Endothelial cell of hepatic sinusoid (primary cell): Measurements from ENCODE around the gene GFPT2.

ENCODE experiments used
- in situ Hi-C: cut with HindIII; loops from 2 replicates; pipeline ENCODE4 v1.10.0; 2017; ENCODE audit warnings: low sequenced_read_pairs

GFPT2 gene

GRCh38 chr5:180353980-180354452, 880 bp upstream of the GFPT2 start:
- in situ Hi-C loops: no loop called here

DNA sequence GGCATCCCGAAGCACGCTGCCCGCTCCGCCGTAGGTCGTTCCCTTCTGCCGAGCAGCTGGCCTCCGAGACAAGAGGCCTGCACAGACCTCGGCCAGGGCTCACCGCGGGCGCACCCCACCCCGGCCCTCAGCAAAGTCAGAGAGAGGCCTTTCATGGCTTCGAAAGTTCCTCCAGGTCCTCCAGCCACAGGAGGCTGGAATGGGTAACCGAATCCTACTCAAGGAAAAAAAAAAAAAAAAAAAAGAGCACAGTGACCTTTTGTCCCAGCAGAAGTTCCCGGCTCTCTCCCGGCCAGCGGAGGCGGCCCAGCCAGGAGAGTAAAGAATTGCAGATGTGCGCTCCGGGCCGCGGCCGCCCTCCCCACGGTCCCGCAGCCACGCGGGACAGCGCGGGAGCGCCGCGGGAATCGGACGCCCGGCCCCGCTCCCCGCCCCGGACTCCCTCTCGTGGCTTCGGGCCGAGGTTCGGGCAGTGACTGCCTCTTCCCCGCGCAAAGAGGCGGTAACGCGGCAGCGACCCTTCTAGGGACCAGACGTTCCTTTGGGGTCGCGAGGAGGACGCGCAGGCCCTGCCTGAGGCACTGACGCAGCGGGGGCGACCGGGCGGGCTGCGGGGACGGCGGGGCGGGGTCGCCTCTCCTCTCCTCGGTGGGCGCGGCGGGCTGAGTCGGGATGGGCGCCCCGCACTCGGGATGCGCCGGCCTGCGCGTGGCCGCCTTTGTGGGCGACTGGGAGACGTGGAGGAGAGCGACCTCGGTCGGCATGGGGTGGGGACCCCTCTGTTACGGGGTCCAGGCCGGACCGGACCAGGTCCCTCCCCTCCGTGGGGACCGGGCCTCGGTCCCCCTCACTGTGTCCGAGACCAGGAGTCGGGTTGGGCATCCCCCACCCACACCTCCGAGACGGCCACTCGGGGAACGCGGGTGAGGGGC, 754 bp downstream of the GFPT2 start:
- in situ Hi-C loops: no loop called here

DNA sequence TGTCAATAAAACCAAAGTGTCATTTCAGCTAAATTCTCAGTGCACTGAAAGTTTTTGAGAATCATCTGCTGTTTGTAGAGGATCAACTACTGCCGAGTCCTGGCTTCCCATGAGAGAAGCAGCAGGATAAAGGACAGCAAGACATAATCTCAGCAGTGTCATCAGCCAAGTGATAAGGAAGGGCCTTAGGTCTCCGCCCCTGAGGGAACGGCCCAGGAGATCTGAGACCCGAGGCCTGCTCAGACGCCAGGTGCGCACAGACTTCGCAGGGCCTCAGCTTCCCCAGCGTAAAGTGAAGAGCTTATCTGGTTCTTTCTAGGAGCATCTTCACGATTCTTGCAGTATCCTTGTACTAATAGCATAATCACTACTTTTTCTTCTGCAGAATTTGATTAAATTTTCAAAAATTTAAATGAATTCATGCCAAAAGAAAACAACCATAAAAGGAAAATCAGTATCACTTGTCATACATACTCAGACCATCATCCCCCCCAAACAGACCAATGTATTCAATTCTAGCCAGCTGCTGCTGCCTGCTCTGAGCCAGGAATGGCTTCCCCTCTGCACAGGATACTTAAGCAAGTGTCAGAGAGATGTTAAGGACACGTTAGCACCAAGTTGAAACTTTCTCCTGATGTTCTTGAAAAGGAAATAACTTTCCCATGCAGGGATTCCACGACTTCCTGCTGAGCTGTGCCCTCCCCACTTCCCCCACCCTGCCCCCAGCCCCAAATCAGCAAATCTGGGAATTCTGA, 2.2 kb downstream of the GFPT2 start:
- in situ Hi-C loops: no loop called here

- in situ Hi-C loops: no loop called here
Observed at GRCh38 chr5:180350296-180350695, 2.8 kb downstream of the GFPT2 start.

GRCh38 chr5:180349391-180349790, 3.7 kb downstream of the GFPT2 start:
- in situ Hi-C loops: no loop called here

DNA sequence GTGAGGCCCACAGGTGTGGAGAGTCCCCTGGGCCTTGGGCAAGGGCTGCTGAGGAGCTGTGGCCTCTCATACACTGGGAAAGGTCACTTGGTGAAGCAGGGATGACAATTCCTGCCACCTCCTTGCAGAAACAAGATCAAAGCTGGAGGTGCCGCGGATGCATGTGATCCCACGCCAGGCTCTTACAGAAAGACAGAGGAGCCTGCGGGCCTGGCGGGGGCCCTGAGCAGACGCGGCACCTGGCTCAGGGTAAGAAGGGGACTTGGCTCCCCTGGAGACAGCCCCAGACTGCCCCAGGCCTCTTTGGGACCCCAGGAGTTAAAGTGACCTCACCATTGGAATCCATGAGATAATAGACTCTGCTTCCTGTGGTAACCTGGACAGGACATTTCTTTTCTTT, 4.8 kb downstream of the GFPT2 start:
- in situ Hi-C loops: no loop called here

- in situ Hi-C loops: no loop called here
Observed at GRCh38 chr5:180347702-180348101, 5.4 kb downstream of the GFPT2 start.

DNA sequence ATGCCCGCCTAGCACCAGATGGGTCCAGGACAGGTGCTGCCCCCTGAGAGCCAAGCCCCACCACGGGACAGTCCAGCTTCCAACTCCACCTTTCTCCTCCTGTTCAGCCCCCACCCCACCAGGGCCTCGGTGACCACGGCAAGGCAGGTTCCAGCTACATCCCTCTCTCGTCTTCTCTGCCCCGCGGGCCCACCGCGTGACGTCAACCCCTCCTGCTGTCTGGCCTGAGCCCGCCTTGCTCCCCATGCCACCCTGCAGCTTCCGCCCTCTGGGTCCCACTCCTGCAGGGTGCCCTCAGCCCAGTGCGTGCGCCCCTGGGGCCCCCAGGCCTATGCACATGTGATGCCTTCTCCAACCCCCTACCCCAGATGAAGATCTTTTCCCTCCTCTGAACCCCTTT, 6.8 kb downstream of the GFPT2 start:
- in situ Hi-C loops: no loop called here

DNA sequence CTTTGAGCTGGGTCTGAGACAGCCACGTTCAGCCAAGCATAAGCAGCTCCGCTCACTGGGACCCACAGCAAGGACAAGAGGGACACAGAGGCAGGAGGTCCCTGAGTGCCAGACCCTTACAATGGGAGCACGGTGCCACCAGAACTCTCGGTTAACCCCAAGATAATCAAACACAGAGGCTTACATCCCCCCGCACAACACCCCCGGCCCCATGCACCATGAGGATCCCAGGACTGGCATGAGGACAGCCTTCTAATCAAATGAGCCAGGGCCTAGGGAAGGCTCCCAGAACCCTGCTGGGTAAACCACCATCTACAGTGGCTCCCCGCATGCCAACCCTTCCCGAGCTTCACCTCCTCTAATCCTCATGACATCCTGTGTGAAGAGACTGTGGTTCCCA, 7.4 kb downstream of the GFPT2 start:
- in situ Hi-C loops: no loop called here

GRCh38 chr5:180345186-180345585, 8.0 kb downstream of the GFPT2 start:
- in situ Hi-C loops: no loop called here

GRCh38 chr5:180344696-180344999, 8.5 kb downstream of the GFPT2 start:
- in situ Hi-C loops: no loop called here

DNA sequence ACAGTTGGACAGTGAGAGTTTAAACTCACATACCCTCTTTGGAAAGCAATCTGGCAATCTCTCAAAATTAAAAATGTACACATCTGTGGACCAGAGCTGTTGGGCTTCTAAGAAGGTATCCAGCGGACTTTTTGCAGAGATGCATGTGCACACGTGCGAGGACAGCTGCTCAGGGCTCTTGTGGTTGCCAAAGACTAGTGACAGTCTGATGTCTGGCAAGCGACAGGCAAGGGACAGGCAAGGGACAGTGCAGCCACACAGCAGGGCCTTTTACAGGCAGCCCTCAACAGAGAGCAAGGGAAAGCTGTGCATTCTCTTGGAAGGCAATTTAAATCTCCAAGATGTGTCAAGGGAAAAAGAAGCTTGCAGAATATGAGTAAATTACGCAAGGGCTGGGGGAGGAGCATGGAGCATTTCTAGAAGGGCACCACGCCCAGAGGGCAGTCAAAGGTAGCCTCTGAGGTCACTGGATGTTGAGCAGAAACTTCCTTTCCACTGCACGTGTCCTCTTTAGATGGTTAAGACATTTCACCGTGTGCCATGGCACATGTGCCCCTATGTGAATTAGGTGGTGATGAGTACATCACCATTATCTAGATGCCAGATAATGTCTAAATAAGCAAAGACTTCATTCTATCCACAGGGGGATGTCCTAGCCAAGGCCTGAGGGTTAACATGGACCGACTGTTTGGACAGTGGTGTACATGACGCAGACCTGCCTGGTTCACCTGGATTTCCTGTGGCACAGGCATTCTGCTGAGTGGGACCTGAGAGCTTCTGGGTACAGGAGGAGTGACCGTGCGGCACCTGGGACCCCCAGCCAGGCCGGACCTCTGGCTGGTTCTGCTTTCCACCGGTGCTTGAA, 9.1 kb downstream of the GFPT2 start:
- in situ Hi-C loops: no loop called here

DNA sequence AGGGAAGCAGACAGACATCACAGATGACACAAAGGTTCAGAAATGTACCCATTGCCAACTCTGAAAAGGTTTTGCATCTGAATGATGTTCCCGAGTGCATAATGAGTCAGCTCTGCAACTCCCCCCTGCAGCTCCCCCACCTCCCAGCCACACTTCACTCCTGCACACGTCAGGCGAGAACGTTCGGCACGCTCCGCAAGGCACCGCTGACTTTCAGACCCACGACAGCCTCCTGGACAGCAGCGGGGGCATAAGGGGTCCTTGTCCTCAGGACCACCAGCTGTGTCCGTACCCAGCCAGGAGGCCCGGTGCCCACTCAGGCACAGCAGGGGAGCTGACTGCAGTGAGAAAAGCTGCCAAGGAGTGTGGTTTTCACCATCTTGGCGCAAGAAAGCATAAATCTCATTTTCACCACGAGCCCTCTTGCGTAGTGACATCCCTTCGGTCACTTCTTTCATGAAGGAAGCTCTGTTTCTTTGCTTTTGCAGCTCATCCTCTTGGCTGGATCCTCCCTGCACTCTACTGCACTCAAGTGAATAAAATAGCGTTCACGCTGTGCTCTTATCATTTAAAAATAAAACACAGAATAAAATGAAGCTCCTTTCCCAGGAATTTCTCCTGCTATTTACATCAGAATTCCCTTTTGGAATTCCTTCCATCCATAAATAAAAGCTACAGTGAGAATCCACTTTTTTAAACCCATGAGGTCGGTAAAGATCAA, 9.9 kb downstream of the GFPT2 start:
- in situ Hi-C loops: no loop called here

- in situ Hi-C loops: no loop called here
Observed at GRCh38 chr5:180341595-180341994, 11.5 kb downstream of the GFPT2 start.

DNA sequence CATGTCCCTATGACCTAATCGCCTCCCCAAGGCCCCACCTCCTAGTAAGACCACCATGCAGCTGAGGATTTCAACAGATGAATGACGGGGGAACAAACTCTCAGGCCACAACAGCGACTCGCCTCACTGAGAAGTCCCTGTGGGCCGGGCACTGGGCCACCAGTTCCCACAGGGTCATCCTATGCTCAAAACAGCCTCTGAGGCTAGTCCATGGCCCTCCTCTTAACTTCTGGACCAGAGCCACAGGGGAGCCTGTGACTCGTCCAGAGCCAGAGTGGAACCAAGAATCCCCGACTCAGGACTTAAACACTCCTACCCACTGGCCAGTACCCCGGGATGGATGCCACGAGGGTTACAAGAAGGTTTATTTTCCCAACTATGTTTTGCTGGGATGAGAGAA, 12.3 kb downstream of the GFPT2 start:
- in situ Hi-C loops: no loop called here

GRCh38 chr5:180339583-180340183, 13.5 kb downstream of the GFPT2 start:
- in situ Hi-C loops: no loop called here

DNA sequence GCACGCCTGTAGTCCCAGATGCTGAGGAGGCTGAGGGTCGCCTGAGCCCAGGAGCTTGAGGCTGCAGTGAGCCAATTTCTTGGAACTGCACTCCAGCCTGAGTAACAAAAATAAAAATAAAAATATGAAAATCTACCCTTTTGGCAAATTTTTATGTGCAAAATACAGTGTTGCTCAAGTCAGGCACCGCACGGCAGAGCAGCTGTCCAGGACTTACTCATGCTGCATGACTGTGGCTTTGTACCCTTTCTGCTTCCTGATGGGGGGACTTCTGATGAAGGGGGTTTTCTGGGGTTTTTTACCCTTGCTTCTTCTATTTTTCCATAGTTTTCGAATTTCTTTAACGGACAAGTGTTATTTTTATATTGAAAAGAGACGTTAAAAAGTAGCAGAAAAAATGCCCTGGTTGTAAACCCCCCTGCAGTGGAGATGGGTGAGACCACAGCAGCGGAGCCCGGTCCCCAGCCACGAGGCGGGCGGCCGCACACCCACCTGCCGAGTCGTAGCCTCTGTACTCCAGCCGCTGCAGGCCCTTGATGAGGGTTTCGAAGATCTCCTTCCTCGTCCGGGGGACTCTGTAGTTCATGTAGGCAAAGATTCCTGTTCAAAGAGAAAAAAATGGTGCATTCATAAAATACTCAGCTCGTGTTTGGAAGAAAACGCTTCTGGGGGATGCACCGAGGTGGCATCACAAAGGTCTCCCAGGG, 15.0 kb downstream of the GFPT2 start:
- in situ Hi-C loops: no loop called here

DNA sequence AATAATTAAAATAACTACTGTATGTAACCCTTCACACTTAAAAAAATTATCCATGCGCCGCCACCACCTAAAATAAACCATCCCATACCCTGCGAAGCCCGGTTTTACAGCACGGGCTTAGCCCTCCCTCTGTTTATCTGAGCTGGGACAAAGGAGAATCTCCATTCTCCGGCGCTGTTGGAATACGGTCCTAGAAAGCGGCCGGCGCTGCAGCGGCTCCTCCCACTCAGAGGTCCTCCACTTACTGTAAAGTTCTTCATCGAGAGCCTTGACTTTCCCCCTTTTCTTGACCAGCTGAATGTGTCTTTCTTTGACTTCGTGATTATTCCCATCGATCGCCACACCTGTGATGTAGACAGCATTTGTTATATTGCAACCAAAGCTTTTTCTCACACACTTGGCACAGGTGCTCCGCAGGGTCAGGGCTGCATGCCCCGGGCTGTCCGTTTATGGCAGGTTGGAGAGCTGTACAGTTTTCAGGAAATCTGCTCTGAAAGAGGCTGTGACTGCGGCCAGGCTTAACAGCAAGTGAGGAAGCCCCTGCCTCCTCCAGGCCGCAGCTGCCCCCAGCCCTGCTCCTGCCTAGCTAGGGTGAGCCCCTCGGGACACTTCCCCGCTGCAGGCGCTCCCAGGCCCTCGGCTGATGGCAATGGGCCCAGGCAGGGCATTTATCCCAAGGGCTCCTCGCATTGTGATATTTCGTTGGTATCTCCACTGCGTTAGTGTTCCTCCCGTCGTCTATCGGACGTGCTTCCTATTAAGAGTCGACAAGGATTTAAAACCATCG, 16.7 kb downstream of the GFPT2 start:
- in situ Hi-C loops: no loop called here
